Stomach smooth muscle (tissue), 2 donors: Measurements from ENCODE around the gene ATG7.

Experiments
- H3K27ac ChIP-seq: one replicate; pipeline ENCODE4 v1.7.0; 2013; ENCODE audit warnings: mild to moderate bottlenecking, low read length, inconsistent platforms
- H3K27me3 ChIP-seq, 2 donors: one replicate each; pipeline ENCODE4 v1.7.0; 2013; ENCODE audit warnings: low read length in 2 of 2; ENCODE audit not compliant: insufficient read depth in 2 of 2, control insufficient read depth in 1 of 2
- H3K36me3 ChIP-seq, 2 donors: one replicate each; pipeline ENCODE4 v1.7.0; 2013; ENCODE audit warnings: low read length in 2 of 2; ENCODE audit not compliant: control insufficient read depth in 2 of 2, insufficient read depth in 2 of 2
- H3K4me1 ChIP-seq: one replicate; pipeline ENCODE4 v1.7.0; 2013; ENCODE audit warnings: low read length; ENCODE audit not compliant: control insufficient read depth, insufficient read depth
- H3K4me3 ChIP-seq, 2 donors: one replicate each; pipeline ENCODE4 v1.7.0; 2013; ENCODE audit warnings: low read length in 2 of 2
- H3K9ac ChIP-seq, 2 donors: one replicate each; pipeline ENCODE4 v1.7.0; 2013; ENCODE audit warnings: low read length in 2 of 2, mild to moderate bottlenecking in 1 of 2
- H3K9me3 ChIP-seq, 2 donors: one replicate each; pipeline ENCODE4 v1.7.0; 2013; ENCODE audit warnings: low read length in 2 of 2; ENCODE audit not compliant: control insufficient read depth in 2 of 2
- donor health status: healthy.
- donor health status: Pancreatic carcinoma.

The ATG7 gene, protein sequence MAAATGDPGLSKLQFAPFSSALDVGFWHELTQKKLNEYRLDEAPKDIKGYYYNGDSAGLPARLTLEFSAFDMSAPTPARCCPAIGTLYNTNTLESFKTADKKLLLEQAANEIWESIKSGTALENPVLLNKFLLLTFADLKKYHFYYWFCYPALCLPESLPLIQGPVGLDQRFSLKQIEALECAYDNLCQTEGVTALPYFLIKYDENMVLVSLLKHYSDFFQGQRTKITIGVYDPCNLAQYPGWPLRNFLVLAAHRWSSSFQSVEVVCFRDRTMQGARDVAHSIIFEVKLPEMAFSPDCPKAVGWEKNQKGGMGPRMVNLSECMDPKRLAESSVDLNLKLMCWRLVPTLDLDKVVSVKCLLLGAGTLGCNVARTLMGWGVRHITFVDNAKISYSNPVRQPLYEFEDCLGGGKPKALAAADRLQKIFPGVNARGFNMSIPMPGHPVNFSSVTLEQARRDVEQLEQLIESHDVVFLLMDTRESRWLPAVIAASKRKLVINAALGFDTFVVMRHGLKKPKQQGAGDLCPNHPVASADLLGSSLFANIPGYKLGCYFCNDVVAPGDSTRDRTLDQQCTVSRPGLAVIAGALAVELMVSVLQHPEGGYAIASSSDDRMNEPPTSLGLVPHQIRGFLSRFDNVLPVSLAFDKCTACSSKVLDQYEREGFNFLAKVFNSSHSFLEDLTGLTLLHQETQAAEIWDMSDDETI

DNA sequence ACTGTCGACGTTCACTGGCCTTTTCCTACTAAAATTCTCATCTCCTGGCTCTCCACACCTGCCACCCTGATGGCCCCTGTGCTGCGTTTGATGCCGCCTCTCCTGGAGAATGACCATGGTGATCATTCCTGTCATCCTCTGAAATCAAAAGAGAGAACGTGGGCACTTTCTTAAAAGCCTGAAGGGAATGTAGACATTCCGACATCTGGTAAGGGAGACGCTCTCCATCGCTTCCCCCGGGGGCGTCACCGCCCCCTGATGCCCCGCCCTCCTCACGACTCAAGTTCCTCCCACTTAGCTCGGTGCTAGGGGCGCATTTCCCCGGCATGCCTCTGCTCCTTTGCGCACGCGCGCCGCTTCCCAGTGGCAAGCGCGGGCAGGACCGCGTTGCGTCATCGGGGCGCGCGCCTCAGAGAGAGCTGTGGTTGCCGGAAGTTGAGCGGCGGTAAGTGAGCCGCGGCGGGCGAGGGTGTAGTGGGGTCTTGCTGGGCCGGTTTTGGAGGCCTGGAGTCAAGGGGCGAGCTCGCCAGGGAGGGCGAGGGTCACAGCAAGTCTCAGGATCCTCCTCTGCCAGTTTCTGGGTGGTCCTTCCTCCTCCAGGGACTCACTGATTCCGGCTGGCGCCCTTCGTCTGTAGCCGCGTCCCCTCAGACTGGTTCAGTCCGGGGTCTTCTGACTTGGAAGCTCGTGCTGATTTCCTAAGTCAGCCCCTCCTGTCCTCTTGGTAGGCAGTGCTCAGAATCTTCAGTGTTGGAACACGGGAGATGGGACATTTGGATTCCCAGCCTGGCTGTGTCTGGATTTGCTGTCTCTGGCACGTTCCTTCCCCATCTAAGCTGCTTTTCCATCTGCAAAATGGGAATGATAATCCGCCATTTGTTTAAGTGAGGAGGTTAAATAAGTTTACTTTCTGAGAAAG is at the start of gene ATG7:
Gene ATG7, plus strand, starts transcription at position 412 of the 919 bp plus-strand sequence. CDS start 26,299 bp downstream, outside the sequence.
- H3K4me3 ChIP-seq = peak within 1 kb of the TSS; percentile 98 to 100
- peaks cover 2 to 5% of the 10 kb centered on the region in 2 donors for H3K36me3 ChIP-seq
- peak within 1 kb of the TSS; percentile 73 for H3K27ac ChIP-seq
- H3K4me1 ChIP-seq = peaks cover 12% of the 10 kb centered on the region
- peak within 1 kb of the TSS; percentile 92 to 99 for H3K9ac ChIP-seq
- H3K9me3 ChIP-seq = no peaks in the 10 kb centered on the region
- no peaks in the 10 kb centered on the region for H3K27me3 ChIP-seq

DNA sequence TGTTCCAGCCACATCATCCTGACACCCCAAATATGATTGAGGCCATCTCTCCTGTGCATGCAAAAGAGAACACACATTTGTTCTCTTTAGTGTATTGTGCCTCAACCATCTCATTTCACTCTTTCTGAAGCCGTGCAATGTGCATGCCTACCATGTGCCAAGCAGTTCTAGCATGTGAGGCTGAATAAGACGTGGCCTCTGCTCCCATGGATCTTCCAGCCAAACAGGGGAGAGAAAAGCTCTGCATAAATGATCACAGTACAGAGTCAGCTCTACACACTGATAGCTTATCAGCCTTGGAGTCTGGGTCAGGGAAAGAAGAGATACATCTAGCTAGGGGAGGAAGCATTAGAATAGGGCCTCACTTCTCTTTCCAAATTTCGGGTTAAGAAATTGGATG is 48.2 kb upstream of the ATG7 start:
- H3K27ac ChIP-seq = no peak overlapping the region
- no peak overlapping the region for H3K4me3 ChIP-seq
- no peak overlapping the region for H3K9ac ChIP-seq
- no peaks in the 10 kb centered on the region for H3K9me3 ChIP-seq
- H3K36me3 ChIP-seq = no peaks in the 10 kb centered on the region
- H3K4me1 ChIP-seq = no peaks in the 10 kb centered on the region
- H3K27me3 ChIP-seq = no peaks in the 10 kb centered on the region

DNA sequence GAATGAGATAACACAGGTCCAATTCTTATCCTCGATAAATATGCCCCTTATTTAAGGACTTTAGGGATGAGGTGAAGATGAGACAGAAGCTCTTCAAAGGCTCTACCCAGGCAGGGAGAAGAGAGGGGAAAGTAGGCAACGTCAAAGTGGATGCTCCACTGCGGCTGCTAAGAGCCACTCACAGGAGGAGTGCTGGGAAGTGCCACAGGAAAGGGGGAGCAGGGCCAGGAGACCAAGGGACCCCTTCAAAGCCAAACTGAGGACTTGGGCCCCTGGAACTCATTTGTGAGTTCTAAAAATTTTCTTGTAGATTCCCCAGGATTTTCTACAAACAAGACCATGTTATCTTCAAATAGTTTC is 47.3 kb upstream of the ATG7 start:
- no peaks in the 10 kb centered on the region for H3K36me3 ChIP-seq
- H3K27ac ChIP-seq = no peak overlapping the region
- H3K4me3 ChIP-seq = no peak overlapping the region
- H3K9me3 ChIP-seq = no peaks in the 10 kb centered on the region
- H3K4me1 ChIP-seq = no peaks in the 10 kb centered on the region
- H3K27me3 ChIP-seq = no peaks in the 10 kb centered on the region
- no peak overlapping the region for H3K9ac ChIP-seq

DNA sequence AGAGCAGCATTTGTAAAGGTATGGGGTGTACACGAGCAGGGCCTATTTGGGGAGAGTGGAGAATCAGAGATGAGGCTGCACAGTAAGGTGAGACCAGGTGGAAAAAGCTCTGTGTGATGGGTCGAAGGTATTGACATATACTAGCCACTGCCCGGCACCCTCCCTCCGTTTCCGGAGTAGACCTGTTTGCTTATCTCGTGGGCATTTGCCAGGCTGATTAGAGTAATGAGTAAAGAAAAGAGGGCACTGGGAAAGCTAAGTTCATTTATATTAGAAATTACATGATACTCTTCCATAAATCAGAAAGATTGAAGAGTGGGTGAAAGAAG is 46.2 kb upstream of the ATG7 start:
- Histone ChIP-seq H3K36me3 (no peaks in the 10 kb centered on the region), H3K4me1 (no peaks in the 10 kb centered on the region), H3K27me3 (no peaks in the 10 kb centered on the region), H3K4me3 (no peak overlapping the region), H3K9me3 (no peaks in the 10 kb centered on the region), H3K27ac (no peak overlapping the region), H3K9ac (no peak overlapping the region)

DNA sequence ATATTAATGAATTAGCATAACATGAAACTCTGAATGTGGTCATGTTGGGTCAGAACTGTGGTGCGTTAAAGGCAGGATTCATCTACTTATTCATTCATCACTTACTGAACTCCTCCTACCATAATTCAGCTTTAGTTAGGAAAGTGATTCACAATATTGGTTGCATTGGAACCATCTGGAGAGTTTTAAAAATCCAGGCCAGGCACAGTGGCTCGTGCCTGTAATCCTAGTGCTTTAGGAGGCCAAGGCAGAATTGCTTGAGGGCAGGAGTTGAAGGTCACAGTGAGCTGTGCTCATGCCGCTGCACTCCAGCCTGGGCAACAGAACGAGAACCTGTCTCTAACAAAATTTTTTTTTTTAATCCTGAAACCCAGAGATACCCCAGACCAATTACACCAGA is 44.2 kb upstream of the ATG7 start:
- no peaks in the 10 kb centered on the region for H3K4me1 ChIP-seq
- H3K4me3 ChIP-seq = no peak overlapping the region
- H3K9me3 ChIP-seq = no peaks in the 10 kb centered on the region
- H3K27ac ChIP-seq = no peak overlapping the region
- H3K9ac ChIP-seq = no peak overlapping the region
- no peaks in the 10 kb centered on the region for H3K27me3 ChIP-seq
- H3K36me3 ChIP-seq = no peaks in the 10 kb centered on the region

DNA sequence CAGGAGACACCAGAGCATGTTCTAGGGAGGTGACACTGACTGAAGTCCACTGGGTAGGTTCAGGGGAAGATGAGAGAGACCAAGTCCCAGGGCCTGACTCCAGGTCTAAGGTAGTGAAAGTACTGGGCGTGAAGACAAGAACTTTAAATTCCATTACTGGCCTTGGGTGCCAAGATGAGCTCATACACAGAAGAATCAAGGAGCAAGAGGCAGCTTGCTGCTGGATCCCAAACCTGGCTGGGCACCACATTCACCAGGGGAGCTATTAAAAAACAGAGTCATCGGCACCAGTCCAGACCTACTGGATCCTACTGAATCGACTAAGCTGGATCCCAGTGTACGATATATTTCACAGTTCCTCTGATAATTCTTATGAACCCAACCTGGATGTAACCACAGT is 42.1 kb upstream of the ATG7 start:
- no peak overlapping the region for H3K4me3 ChIP-seq
- H3K9ac ChIP-seq = no peak overlapping the region
- H3K9me3 ChIP-seq = no peaks in the 10 kb centered on the region
- no peaks in the 10 kb centered on the region for H3K36me3 ChIP-seq
- H3K27me3 ChIP-seq = peaks cover 0 to 3% of the 10 kb centered on the region in 2 donors
- no peak overlapping the region for H3K27ac ChIP-seq
- no peaks in the 10 kb centered on the region for H3K4me1 ChIP-seq

DNA sequence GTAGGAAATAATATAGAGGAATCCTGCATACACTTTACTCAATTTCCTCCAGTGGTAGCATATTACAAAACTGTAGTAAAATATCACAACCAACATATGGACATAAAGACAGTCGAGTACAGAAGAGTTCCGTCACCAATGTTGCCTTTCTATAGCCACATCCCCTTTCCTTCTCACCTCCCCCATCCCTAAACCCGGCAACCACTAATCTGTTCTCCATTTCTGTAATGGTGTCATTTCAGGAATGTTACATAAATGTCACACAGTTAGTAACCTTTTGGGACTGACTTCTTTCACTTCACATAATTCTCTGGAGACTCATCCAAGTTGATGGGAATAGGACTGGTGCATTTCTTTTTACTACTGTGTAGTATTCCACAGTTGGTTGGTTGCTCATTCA is 41.4 kb upstream of the ATG7 start:
- Histone ChIP-seq H3K27me3 (peaks cover 0 to 5% of the 10 kb centered on the region in 2 donors), H3K27ac (no peak overlapping the region), H3K4me1 (no peaks in the 10 kb centered on the region), H3K4me3 (no peak overlapping the region), H3K9ac (no peak overlapping the region), H3K9me3 (no peaks in the 10 kb centered on the region), H3K36me3 (no peaks in the 10 kb centered on the region)

DNA sequence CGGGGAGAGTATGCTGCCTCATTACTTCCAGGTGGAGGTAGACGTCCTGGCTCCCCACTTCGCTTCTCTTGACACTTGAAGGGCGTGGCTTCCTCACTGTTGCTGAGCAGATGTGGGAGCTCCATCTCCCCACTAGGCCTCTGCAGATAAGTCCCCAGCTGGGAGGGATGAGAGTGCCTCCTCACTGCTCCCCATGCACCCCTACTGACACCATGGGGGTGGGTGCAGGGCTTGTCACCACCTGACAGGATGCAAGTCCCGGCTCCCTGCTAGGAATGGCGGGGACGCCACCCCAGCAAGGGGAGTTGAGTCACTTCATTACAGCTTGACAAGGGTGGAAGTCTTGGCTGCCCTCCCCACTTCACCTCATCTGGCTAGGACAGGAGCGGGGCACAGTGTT is 36.8 kb upstream of the ATG7 start:
- Histone ChIP-seq H3K9ac (no peak overlapping the region), H3K4me1 (no peaks in the 10 kb centered on the region), H3K4me3 (no peak overlapping the region), H3K9me3 (no peaks in the 10 kb centered on the region), H3K27me3 (peaks cover 0 to 6% of the 10 kb centered on the region in 2 donors), H3K36me3 (no peaks in the 10 kb centered on the region), H3K27ac (no peak overlapping the region)

DNA sequence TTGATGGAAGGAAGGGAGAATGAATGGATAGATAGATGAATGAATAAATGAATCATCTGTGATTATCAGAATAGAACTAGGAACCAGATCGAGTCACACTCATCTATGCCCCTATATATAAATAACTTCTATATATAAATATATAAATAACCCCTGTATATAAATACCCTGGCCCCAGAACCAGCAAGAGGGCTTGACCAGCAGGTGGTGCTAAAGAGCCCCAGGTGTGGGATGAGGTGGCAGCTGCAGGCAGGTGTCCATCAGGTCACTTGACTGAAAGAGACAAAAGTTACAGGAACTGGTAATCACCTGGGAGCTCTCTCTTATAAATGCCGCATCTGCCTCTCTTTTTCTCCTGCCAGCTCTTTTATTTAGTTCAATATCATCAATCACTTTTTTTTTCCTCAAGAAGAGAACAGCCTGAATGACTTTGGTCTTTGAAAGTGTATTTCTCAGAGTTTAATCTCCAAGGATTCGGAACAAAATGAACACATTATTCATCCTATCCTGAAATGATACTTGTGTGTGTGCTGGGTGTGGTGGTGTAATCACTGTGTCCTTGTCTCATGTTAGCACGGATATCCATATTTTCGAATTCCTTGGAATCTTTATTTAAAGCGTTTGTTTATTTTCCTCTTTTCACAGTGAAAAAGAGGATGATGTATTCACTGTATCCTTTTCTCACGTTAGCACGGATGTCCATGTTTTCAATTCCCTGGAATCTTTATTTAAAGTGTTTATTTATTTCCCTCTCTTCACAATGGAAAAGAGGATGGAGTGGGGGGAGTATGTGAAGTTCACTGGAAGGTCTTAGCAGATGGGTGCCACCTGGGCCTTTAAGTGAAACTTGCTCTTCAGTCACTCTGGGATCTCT is 35.4 kb upstream of the ATG7 start:
- Histone ChIP-seq H3K27me3 (peaks cover 0 to 6% of the 10 kb centered on the region in 2 donors), H3K27ac (no peak overlapping the region), H3K9ac (no peak overlapping the region), H3K4me1 (no peaks in the 10 kb centered on the region), H3K4me3 (no peak overlapping the region), H3K9me3 (no peaks in the 10 kb centered on the region), H3K36me3 (no peaks in the 10 kb centered on the region)

DNA sequence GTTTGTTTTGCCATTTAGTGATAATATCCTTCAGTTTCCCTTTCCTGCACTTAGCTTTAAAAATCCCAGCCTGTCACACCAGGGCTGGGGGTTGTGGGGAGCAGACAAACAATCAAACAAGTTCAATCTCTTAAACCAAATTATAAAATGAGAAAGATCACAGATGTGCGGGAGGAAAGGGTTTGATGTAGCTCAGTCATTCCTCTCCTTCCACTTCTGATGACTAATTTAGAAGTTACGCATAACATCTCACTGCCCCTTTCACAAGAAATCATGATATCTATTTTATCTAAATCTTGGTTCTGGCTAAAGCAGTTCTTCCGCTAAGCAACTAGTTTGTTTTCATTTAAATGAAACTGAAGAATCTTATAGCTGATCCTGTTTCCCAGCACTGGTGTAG is 34.1 kb upstream of the ATG7 start:
- Histone ChIP-seq H3K9me3 (no peaks in the 10 kb centered on the region), H3K4me1 (no peaks in the 10 kb centered on the region), H3K27ac (no peak overlapping the region), H3K4me3 (no peak overlapping the region), H3K36me3 (no peaks in the 10 kb centered on the region), H3K27me3 (peaks cover 0 to 6% of the 10 kb centered on the region in 2 donors), H3K9ac (no peak overlapping the region)
